Activated naive CD4-positive, alpha-beta T cell treated with Interleukin-2 at 50 U/mL for 16 hours (primary cell): ENCODE data around the gene GLT8D1.
"Not testable (repeated sequence)": the region's sequence is repeated elsewhere in the genome, so short reads cannot be mapped to it uniquely, and the experiment has no call there.

Experiments used
- DNase-seq: peaks from one replicate; pipeline ENCODE4 v3.0.0-alpha.2; 2020

GLT8D1 gene

DNA sequence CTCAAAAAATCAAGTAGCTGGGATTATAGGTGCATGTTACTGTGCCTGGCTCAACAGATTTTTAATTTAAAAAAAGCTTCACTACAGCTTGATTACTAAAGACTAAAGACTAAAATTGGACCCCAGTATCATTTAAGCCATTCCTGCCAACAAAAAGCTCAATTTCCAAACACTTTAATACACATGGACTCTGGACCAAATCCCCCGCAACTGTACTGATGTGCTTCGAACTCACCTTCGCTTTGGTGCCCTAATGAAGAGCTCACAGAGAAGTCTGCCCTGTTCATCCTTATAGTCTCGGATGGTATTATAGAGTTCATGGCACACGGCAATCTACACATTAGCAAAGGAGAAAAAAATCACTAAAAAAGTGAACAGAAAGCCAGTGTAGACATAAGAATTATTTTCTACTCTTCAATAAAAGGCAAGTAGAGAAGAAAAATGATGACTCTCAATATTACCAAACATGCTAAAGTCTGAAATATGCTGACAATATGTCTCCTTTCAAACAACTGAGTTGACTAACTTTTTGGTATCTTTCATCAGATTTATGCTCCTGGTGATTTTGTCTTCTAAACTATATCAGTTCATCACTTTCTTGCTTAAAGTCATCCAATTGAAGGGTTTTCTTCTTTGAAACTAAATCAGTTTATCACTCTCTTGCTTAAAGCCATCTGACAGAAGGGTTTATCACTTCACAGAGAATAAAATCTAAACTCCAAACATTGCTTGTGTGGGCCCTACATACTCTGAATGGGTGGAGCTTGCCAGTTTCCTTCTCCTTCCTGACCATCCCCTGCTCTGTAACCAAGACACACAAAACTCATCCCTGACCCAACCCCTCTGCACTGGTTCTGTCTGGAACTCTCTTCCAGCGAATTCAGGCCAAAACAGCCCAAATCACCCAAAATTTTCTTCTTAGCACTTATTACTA lies 27.1 kb downstream of the GLT8D1 start:
- no peak for DNase-seq

DNA sequence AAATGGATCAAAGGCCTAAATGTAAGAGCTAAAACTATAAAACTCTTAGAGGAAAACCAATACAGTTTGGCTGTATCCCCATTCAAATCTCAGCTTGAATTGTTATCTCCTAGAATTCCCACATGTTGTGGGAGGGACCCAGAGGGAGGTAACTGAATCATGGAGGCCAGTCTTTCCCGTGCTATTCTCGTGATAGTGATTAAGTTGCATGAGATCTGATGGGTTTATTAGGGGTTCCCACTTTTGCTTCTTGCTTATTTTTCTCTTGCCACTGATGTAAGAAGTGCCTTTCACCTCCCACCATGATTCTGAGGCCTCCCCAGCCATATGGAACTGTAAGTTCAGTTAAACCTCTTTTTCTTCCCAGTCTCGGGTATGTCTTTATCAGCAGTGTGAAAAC lies 29.4 kb downstream of the GLT8D1 start:
- DNase-seq, result not testable (repeated sequence)

DNA sequence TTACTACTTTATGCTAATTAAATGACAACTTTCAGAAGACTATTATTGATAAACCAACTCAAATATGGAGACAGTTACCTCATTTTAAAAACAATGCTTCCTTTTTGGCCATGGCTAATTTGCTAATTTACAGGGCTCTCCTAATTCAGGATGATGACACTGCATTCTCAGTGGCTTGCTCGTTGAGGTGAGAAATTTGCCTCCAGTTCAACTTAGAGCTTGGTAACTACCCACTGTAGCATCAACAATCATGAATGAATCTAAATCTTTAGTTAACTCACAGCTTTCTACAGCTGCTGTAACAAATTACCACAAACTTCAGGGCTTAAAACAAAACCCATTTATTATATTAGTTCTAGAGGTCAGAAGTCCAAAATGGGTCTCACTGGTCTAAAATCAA lies 33.9 kb downstream of the GLT8D1 start:
- DNase-seq, result no peak

DNA sequence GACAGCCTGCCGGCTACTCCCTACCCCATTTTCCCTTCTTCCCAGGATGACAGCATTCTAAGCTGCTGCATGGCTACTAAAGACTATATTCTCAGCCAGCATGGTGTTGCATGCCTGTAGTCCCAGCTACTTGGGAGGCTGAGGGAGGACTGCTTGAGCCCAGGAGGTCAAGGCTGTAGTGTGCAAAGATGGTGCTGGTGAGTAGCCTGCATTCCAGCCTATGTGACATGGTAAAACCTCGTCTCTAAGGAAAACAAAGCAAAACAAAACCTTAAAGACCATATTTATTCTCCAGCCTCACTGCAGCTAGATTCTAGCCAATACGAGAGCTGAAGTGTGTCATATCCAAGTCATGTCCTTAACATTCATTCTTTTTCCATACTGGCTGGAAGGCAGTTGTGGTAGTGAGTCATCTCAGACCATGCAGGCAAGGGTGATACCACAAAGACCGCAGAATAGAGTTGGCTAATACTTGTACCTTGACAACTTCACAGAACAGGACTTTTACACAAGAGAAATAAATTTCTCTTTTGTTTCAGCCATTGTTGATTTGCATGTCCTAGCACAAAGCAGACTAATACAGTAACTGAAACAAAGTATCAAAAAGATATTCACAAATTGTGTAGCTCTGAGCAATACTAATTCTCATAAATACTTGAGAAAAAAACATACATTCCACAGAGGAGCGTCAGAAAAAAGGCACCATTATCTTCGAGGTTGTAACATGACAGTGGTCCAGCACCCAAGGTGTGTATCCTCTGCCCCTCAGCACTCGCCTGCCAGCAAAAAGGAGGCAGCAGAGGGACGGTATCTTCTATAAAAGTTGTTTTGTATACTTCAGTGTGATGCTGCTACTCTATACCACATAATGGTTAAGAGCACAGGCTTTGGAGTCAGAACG lies 34.7 kb downstream of the GLT8D1 start:
- DNase-seq, result peak; percentile 63

DNA sequence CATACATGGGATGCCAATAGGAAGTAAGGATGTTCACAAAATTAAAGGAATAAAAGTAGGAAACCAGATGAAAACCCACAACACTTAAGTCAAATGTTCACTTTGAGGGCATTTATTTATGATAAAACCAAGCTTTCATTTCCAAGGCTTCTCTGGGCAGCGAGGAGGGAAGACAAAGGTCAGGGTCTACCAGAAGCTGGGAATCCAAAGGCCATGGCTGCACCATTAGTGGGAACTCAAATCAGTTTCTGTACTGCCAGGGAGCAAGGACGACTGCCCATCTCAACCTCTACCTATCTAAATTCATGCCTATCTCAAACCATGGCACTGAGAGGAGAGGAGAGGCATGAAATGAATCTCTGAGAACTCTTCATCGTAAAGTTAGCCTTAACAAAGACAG lies 42.5 kb downstream of the GLT8D1 start:
- DNase-seq, result no peak

DNA sequence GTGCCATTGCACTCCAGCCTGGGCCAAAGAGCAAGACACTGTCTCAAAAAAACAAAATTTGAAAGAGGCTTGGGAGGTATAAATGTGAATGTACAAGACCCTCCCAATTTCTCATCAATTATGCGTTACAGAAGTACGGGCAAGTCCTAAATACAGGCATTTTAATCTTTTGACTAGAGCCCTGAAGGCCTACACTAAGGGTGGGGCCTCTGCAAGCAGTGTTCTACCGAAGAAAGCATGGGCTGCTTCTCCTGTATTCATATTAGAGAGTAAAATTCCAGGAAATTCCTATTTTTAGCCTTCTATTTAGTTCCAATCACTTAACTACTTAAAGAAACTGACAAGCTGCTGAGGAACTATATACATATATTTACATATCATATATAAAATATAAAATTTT lies 45.5 kb downstream of the GLT8D1 start:
- no peak for DNase-seq

DNA sequence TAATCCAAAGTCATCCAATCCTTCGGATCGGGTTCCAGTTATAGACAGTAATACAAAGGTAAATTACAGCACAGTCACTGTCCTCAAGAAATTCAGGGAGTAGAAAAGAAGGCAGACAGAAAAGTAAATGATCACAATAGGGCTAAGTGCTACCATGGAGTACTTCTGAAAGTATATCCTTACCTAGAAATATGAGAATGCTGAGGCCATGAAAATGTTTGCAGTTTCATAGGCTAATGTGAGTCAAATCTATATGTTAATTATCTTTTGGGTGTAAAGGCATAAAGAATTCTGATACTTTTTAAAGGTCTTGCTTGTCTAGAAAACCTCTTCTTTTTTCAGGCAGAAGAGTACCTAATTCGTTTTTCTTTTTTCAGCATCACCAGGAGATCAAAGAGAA lies 49.7 kb downstream of the GLT8D1 start:
- DNase-seq, result no peak

DNA sequence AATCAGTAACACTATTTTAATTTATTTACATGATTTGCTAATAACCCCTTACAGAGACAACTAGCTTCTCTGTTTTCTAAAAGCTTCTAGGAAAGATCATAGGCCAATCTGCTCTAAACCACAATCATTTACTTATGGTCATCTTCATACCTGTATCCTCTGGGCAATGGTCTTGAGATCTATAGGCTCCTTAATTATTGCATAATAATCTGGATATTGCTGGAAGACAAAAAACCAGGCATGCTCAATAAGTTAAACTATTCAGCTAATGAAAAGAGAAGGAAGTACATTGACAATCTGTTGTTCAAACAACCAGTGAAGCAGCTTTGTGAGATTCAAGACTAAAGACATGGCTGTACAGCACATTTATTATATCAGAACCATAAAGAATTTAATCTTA lies 54.0 kb downstream of the GLT8D1 start:
- no peak for DNase-seq

DNA sequence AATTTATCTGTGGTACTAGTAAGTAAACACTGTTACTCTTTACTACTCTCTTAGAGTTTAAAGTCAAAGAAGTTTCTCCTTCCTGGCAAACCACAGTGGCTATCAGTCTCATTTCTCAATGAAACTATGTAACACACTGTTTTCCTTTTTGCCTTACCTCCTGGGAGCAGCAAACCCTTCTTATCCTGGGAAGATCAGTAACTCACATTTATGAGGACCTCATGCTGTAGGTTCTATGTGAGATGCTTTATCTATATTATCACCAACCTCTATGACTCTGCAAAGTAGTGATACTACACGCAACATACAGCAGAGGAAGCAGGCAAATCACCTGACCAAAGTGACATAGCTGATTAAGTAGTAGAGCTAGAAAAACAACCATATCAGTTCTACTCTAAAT lies 55.2 kb downstream of the GLT8D1 start:
- DNase-seq, result no peak

DNA sequence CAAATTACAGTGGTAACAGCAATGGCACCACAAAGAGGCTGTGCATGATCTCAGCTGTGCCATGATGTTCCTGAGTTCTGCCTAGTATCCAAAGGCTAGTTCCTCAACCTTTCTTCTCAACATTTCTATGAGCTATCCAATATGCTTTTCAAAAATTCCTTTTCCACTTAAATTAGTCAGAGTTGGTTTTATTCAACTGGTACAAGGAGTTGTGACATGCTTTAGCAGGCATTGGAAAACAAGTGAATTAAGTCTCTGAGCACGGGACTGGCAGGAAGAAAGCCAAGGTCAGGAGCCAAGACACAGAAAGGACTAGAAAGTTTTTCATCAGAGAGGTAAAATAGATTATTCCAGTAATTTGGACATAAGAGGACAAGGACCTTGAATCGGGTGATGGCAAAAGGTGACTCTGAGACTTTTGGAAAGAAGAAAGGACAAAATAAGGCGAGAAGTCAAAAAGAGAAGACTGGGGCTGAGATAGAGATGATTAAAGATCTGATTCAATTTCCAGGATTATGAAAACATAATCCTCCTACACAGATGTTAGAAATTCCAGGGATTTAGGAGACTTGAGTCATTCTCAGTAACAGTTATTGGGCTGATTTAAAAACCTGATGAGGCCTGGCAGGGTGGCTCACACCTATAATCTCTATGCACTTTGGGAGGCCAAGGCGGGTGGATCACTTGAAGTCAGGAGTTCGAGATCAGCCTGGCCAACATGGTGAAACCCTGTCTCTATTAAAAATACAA lies 56.0 kb downstream of the GLT8D1 start:
- DNase-seq, result no peak

DNA sequence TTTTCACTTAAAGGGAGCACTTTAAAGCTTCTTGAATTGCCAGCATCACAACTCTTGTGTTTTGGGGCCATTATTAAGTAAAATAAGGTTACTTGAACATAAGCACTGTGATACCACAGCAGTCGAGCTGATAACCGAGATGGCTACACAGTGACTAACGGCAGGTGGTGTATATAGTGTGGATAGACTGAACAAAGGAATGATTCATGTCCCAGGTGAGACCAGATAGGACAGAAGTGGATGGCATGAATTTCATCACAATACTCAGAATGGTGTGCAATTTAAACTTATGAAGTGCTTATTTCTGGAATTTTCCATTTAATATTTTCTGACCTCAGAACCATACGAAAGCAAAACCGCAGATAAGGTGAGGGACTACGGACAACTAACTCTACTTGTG lies 60.0 kb downstream of the GLT8D1 start:
- no peak for DNase-seq
